Esophagus (tissue), 2 donors: Measurements from ENCODE around the gene TXNDC11. TPM values are rescaled to one million over a fixed set of nuclear protein-coding genes. Genes with fewer than 3 reads are reported as not detected.
A peak's percentile ranks its signal among the peaks of the same experiment; 100 is the strongest.

Source experiments
- H3K27ac ChIP-seq, 2 donors: one replicate each; pipeline ENCODE4 v1.5.1; 2013; ENCODE audit warnings: low read depth in 2 of 2, mild to moderate bottlenecking in 2 of 2, inconsistent platforms in 1 of 2, low read length in 1 of 2, moderate library complexity in 1 of 2
- H3K27me3 ChIP-seq, 2 donors: one replicate each; pipeline ENCODE4 v1.6.1; 2013; ENCODE audit warnings: low read length in 2 of 2, control low read depth in 1 of 2, mild to moderate bottlenecking in 1 of 2; ENCODE audit not compliant: insufficient read depth in 2 of 2, control insufficient read depth in 1 of 2
- H3K36me3 ChIP-seq, 2 donors: one replicate each; pipeline ENCODE4 v1.6.1; 2013; ENCODE audit warnings: low read length in 1 of 2; ENCODE audit not compliant: control insufficient read depth in 2 of 2, insufficient read depth in 2 of 2
- H3K4me1 ChIP-seq, 2 donors: one replicate each; pipeline ENCODE4 v1.6.1; 2013; ENCODE audit warnings: low read length in 1 of 2; ENCODE audit not compliant: control insufficient read depth in 2 of 2, insufficient read depth in 2 of 2
- H3K4me3 ChIP-seq, 2 donors: one replicate each; pipeline ENCODE4 v1.5.1; 2013; ENCODE audit warnings: low read length in 2 of 2, mild to moderate bottlenecking in 2 of 2, low read depth in 1 of 2, moderate library complexity in 1 of 2
- H3K9me3 ChIP-seq, 2 donors: one replicate each; pipeline ENCODE4 v1.6.1; 2013; ENCODE audit warnings: mild to moderate bottlenecking in 2 of 2, low read depth in 1 of 2, low read length in 1 of 2, moderate library complexity in 1 of 2; ENCODE audit not compliant: control insufficient read depth in 2 of 2, insufficient read depth in 1 of 2
- WGBS, 2 donors: extraction: QIAGEN DNeasy Blood & Tissue Kit; methylation state at CpG; one replicate each; pipeline ENCODE4 v1.1.7; 2013; 5-methylcytosine and 5-hydroxymethylcytosine counted together
- polyA plus RNA-seq, 2 donors: library from polyadenylated mRNA; stranded (reverse); fragments of 200-250 nt; gene quantifications; one replicate each; pipeline ENCODE4 v1.2.3, GENCODE V29; 2013
- donor health status: healthy with polysubstance abuse.
- donor health status: Bipolar disorder and iron deficiency.

Gene TXNDC11
- polyA plus RNA-seq, 2 donors = 21.8 to 24.5 TPM

DNA sequence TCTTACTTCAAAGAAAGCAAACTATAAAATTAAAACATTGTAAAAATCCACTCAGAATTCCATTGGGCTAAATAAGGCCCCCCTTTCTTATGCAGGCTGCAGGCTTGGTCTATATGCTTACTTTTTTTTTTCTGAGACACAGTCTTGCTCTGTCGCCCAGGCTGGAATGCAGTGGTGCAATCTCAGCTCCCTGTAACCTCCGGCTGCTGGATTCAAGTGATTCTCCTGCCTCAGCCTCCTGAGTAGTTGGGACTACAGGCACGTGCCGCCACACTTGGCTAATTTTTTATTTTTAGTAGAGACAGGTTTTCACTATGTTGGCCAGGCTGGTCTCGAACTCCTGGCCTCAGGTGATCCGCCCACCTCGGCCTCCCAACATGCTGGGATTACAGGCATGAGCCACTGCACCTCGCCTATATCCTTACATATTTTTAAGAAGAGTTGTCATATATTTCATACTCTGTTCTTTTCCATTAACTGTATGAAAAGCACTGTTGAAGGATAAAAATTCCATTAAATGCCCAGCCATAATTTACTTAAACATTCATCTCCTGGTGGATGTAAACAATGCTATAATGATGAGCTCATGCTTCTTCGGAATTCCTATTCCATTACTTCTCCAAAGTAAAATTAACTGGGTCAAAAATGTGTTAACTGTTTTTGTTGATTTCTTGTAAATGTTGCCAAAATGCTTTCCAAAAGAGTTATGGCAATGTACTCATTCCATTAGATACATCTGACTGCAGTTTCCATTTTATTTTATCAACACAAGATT lies 56.6 kb downstream of the TXNDC11 start:
- no peak overlapping the region for H3K27ac ChIP-seq
- peaks cover 0 to 23% of the 10 kb centered on the region in 2 donors for H3K36me3 ChIP-seq
- H3K4me1 ChIP-seq = peaks cover 2 to 5% of the 10 kb centered on the region in 2 donors
- 74 to 80% methylated on average over 9 of the region's 9 CpGs for WGBS, 2 donors
- H3K27me3 ChIP-seq = no peaks in the 10 kb centered on the region
- H3K4me3 ChIP-seq = no peak overlapping the region
- H3K9me3 ChIP-seq = no peaks in the 10 kb centered on the region

DNA sequence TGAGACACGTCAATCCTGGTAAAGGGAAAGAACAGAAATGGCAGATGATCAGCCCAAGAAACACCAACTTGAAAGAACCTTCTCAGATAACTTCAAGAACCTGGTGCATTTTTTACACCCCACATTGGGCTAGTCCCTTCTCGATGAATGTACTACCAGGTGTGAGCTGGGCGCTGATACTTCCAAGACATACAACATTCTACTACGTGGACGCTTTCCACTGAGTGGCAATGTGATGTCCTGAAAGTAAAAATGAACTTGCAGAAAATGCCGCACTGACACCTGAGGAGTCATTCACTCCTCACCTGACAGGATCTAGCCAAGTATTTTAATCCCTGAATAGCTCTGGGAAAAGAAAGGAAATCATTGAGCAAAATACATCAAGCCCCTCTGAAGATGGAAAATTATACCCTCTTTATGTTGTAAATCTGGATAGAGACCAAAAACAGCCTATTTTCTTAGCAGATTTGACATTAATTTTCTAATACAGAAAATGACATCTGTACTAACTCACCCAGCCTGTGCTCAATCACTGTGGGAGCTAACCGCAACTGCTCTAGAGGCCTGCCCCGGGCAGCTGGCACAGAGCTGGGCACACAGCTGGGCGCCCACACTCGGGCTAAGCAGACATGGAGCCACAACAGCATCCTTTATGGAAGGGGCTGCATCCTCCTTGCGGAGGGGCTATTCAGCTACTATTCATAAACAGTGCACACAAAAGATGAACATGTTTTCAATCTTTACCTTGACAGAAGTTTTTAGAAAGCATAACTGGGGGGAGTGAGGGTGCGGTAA lies 58.2 kb downstream of the TXNDC11 start:
- H3K36me3 ChIP-seq = peaks cover 0 to 27% of the 10 kb centered on the region in 2 donors
- peaks cover 2 to 6% of the 10 kb centered on the region in 2 donors for H3K4me1 ChIP-seq
- H3K27ac ChIP-seq = no peak overlapping the region
- no peaks in the 10 kb centered on the region for H3K9me3 ChIP-seq
- H3K4me3 ChIP-seq = no peak overlapping the region
- WGBS, 2 donors = 91 to 96% methylated on average over 12 of the region's 12 CpGs
- H3K27me3 ChIP-seq = no peaks in the 10 kb centered on the region

DNA sequence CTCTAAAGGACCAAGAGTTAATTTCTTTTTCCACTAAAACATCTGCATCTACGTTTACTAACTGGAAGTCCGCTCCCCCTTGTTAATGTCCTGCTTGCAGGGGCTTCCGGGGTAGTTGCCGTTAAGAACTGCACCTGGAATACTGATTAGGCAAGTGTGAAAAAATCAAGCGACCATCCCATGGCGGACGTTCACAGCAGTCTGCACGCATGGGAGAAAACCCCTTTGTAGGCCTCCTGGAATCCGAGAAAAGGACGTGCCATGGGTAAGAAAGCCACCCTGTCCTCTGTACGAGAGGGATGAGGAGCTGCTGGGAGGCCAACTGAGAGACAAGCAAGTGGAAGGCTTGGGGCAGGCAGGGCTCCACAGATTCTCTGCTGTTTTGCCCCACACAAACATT lies 59.5 kb downstream of the TXNDC11 start:
- H3K27me3 ChIP-seq = no peaks in the 10 kb centered on the region
- peaks cover 0 to 35% of the 10 kb centered on the region in 2 donors for H3K36me3 ChIP-seq
- no peaks in the 10 kb centered on the region for H3K9me3 ChIP-seq
- H3K4me3 ChIP-seq = no peak overlapping the region
- no peak overlapping the region for H3K27ac ChIP-seq
- 83 to 87% methylated on average over 11 of the region's 11 CpGs for WGBS, 2 donors
- peaks cover 2 to 7% of the 10 kb centered on the region in 2 donors for H3K4me1 ChIP-seq

DNA sequence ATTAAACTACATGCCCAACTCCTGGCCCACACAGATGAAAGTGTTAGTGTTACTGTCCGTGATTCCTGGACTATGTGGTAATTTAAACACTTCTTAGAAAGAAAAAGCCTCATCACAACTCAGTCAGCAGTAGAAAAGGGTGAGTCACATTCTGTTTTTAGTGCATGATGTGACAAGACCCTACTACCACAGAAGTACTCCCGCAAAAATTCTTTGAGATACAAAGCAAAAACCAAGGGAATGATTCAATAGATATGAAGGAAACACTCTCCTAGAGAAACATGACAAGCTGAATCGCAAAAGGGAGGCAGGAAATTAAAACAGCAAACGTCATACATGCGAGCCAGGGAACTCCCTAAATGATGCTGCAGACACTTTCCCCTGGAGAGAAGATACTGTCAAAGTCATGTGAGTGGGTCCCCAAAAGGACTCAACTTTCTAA lies 60.0 kb downstream of the TXNDC11 start:
- no peaks in the 10 kb centered on the region for H3K9me3 ChIP-seq
- H3K36me3 ChIP-seq = peaks cover 1 to 38% of the 10 kb centered on the region in 2 donors
- peaks cover 6 to 11% of the 10 kb centered on the region in 2 donors for H3K4me1 ChIP-seq
- H3K4me3 ChIP-seq = no peak overlapping the region
- no peak overlapping the region for H3K27ac ChIP-seq
- H3K27me3 ChIP-seq = no peaks in the 10 kb centered on the region
- 39 to 47% methylated on average over 5 of the region's 5 CpGs for WGBS, 2 donors

DNA sequence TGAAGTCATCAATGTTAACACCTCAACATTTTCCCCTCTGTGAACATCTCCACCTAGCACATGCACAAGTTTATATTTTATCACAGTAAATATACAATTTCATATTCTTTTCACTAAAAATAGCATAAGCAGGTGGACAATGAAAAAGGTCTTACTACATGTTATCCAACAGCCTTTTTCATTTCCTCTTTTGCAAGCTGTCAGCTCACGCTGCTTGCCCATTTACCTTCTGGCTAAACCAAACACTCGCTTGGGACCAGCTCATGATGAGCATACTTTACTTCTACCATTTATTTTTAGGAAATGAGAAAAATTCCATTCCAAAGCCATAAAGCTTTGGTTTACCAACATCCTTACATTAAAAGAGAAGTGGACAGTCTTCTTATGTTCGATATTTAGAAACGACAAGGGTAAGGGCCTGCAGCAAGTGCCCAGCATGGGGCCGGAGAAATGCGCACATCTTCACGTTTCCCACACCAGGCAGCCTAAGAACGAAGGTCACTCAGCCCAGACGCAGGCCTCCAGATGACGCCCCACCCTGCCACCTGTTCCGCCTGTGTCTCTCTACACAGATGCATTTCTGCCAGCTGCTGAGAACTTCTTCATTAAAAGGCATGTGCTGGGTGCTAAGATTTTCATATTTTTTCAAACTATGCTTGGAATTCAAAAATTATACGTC lies 60.5 kb downstream of the TXNDC11 start:
- Histone ChIP-seq H3K27me3 (no peaks in the 10 kb centered on the region), H3K9me3 (no peaks in the 10 kb centered on the region), H3K4me1 (peaks cover 7 to 14% of the 10 kb centered on the region in 2 donors), H3K36me3 (peaks cover 3 to 39% of the 10 kb centered on the region in 2 donors), H3K27ac (peak overlapping the region in 1 of 2 donors; percentile 35), H3K4me3 (no peak overlapping the region)
- WGBS, 2 donors = 62 to 81% methylated on average over 12 of the region's 12 CpGs

DNA sequence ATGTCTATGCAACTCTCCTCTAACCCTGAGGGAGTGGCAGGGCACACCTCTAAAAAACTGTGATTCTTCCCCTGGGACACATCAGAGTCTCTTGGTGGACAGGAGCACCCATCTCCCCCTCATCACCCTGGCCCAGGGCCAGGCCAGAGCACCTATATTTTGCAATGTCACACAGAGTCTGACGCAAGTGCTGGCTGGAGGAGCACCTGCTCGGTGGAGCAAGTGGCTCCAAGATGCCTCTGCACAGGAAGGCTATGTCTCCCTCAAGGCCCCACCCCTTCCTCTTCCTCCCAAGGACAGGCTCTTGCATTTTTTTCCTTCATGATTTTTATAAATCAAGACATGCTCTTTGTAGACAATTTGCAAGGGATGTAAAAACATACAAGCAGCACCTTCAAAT lies 61.1 kb downstream of the TXNDC11 start:
- H3K4me1 ChIP-seq = peaks cover 7 to 16% of the 10 kb centered on the region in 2 donors
- WGBS, 2 donors = 32 to 33% methylated on average over 2 of the region's 2 CpGs

DNA sequence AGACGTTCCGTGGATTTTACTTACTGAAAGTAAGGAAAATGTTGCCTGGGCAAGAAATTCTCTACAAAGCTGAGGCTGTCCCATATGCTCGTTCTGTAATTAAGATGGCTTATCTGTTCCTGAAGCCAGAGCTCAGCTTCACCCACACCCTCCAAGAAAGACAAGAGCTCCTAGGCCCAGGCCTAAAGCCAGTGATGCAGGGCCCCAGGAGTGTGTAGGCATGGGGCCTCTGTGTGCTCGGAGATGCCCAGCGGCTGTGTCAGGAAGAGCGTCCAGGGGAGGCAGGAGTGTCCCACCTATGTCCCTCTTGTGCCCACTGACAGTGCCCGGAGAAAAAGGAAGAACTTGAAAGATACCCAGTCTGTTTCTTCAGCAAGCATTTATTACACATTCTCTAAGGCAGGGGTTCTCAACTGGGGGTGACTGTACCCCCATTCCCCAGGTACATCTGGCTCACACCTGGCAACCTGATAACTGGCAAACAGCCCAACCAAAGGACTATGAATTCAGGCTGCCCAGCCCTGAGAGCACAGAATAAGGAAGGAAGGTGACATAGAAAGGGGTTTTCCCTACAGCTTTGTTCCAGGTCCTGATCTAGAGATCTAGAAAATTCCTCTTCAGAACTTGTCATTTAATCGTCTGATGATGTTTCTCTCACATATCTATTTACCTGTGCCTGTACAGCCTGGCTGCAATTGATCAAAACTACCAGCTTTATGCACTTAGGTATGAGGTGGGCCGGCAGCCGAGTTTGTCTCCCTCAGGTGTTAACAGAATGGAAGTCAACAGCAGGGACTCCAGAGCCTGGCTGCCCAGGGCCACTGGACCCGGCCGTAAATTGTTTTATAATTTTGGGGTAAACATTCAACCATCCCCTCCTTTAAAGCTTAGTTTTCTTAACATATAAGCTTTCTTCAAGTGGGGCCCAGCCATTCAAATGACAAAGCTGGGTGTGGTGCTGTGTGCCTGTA lies 62.4 kb downstream of the TXNDC11 start:
- 77 to 84% methylated on average over 12 of the region's 12 CpGs for WGBS, 2 donors
- H3K9me3 ChIP-seq = no peaks in the 10 kb centered on the region
- peaks cover 7 to 27% of the 10 kb centered on the region in 2 donors for H3K4me1 ChIP-seq
- no peak overlapping the region for H3K4me3 ChIP-seq
- no peaks in the 10 kb centered on the region for H3K27me3 ChIP-seq
- H3K36me3 ChIP-seq = peaks cover 3 to 46% of the 10 kb centered on the region in 2 donors
- no peak overlapping the region for H3K27ac ChIP-seq

More for the DNA sequence above, 61.1 kb downstream of the TXNDC11 start:
- Histone ChIP-seq H3K36me3 (peaks cover 3 to 42% of the 10 kb centered on the region in 2 donors), H3K4me3 (no peak overlapping the region), H3K27ac (peak overlapping the region in 1 of 2 donors; percentile 8), H3K9me3 (no peaks in the 10 kb centered on the region), H3K27me3 (no peaks in the 10 kb centered on the region)

DNA sequence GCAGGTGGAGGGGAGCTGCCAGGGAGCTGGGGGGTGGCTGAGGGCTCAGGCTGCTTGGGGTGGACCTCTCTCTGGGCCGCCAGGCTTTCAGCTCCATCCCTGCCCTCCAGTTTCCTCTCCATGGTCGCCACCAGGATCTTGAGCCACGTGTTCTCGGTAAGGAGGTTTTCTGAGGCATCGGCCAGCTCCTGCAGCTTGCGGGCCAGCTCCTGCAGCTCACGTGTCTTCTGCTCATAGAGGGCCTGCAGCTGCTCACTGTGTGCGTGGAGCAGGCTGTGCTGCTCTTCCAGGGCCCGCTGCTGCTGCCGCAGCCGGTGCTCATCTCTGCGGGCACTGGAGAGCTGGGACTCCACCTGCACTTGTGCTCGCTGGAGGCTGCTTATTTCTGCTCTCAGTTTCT lies 63.4 kb downstream of the TXNDC11 start:
- Histone ChIP-seq H3K4me3 (no peak overlapping the region), H3K36me3 (peaks cover 3 to 40% of the 10 kb centered on the region in 2 donors), H3K27ac (no peak overlapping the region), H3K4me1 (peaks cover 7 to 33% of the 10 kb centered on the region in 2 donors), H3K27me3 (no peaks in the 10 kb centered on the region), H3K9me3 (no peaks in the 10 kb centered on the region)
- WGBS, 2 donors = 81 to 87% methylated on average over 13 of the region's 13 CpGs
